GM12801 (cell line): ENCODE measurements around the gene CMSS1.

Source experiments
- TF ChIP-seq, protein P1 (sequence below): IDR thresholded peaks from one replicate; pipeline ENCODE4 v1.5.1; 2011; ENCODE audit warnings: control low read depth; ENCODE audit not compliant: insufficient read length; ENCODE audit errors: extremely low read depth

CMSS1 gene

GRCh38 chr3:99777210-99777549 is 40.5 kb upstream of the CMSS1 start:
- TF ChIP-seq, protein P1, sequence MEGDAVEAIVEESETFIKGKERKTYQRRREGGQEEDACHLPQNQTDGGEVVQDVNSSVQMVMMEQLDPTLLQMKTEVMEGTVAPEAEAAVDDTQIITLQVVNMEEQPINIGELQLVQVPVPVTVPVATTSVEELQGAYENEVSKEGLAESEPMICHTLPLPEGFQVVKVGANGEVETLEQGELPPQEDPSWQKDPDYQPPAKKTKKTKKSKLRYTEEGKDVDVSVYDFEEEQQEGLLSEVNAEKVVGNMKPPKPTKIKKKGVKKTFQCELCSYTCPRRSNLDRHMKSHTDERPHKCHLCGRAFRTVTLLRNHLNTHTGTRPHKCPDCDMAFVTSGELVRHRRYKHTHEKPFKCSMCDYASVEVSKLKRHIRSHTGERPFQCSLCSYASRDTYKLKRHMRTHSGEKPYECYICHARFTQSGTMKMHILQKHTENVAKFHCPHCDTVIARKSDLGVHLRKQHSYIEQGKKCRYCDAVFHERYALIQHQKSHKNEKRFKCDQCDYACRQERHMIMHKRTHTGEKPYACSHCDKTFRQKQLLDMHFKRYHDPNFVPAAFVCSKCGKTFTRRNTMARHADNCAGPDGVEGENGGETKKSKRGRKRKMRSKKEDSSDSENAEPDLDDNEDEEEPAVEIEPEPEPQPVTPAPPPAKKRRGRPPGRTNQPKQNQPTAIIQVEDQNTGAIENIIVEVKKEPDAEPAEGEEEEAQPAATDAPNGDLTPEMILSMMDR, result no peak

- TF ChIP-seq, protein P1, result no peak
These were observed 40.0 kb upstream of the CMSS1 start for GRCh38 chr3:99777708-99778107.

DNA sequence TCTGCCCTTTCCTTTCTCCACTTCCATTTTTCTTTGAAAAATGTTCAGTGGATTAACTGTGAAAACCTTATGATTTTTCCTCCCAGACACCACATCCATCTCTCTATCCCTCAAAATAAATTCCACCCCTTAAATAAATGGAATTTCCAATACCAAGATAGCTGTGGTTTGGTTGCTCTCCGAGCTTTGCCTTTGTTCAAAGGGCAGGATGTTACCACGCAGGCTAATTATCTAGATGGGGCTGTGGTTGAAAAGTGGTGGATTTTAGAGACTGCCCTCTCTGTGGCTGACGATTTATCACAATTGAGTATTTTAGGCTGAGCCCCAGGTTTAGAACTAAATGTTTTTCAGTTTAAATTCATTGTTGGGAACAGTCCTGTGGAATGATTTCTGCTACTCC is 36.9 kb upstream of the CMSS1 start:
- TF ChIP-seq, protein P1, result no peak

GRCh38 chr3:99781761-99782160 is 35.9 kb upstream of the CMSS1 start:
- TF ChIP-seq, protein P1, result no peak

DNA sequence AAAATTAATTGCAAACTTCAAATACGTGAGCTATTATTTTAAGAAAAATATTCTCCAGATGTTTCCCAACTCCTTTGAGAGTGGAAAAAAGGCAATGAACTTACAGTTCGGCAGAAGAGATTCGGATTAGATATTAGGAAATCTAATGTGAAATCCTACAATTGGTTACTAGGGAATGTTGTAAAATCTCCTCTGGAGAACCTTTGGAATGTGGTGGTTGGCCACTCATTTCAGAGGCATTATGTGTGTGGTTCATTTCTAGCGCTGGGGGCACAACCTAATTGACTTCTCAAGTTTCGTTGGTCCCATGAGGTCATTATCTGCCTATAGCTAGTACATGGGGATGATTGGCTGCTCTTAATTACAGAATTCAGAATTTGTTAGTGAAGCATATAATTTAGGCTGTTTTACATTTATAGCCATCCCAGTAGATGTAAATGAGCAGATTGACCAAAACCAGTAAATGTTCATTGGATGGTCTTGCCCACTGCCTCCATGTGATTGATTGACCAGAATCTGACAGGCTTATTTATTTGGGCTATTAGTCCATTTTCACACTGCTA is 34.6 kb upstream of the CMSS1 start:
- TF ChIP-seq, protein P1, result no peak

DNA sequence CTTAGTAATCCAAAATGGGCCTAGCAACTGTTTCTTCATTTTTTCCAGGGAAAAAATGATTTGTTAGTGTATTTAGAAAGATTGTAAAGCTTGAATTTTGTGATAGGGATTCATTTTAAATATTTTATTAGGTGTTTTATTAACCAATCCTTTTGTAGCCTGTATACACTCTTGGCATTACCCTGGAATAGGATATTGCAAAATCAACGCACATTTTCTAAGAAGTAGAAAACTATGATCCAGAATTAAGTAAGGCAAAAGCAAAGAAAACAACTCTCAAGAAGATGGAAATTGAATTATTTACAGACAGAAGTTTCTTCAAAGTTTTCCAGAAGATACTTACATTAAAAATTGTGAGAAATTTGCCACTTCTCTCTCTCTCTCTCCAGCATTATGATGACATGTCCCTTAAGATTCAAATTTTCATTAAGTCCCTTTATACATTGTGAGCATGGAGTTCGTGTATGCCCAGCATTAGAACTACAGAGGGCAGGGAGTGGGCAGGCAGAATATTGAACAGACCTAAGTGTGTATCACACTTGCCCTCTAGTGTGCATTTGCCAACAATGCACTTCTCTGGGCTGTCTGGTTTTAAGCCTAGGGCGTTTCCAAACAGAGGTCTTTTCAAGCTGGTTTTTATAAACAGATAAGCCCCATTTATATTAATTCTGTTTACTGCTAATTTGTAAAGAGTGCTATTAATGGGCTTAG is 28.5 kb upstream of the CMSS1 start:
- TF ChIP-seq, protein P1, result no peak

DNA sequence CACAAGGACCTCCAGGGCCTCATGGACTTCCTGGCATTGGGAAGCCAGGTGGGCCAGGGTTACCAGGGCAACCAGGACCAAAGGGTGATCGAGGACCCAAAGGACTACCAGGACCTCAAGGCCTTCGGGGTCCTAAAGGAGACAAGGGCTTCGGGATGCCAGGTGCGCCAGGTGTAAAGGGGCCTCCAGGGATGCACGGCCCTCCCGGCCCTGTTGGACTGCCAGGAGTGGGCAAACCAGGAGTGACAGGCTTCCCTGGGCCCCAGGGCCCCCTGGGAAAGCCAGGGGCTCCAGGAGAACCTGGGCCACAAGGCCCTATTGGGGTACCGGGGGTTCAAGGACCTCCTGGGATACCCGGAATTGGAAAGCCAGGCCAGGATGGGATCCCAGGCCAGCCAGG is 23.2 kb upstream of the CMSS1 start:
- TF ChIP-seq, protein P1, result no peak

DNA sequence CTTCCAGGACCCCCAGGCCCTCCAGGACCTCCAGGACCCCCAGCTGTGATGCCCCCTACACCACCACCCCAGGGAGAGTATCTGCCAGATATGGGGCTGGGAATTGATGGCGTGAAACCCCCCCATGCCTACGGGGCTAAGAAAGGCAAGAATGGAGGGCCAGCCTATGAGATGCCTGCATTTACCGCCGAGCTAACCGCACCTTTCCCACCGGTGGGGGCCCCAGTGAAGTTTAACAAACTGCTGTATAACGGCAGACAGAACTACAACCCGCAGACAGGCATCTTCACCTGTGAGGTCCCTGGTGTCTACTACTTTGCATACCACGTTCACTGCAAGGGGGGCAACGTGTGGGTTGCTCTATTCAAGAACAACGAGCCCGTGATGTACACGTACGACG is 22.1 kb upstream of the CMSS1 start:
- TF ChIP-seq, protein P1, result no peak
